Panc1 (cell line): Measurements from ENCODE around the gene FBXL5. TPM values are rescaled to one million over a fixed set of nuclear protein-coding genes. Genes with fewer than 3 reads are reported as not detected.

ENCODE experiments used
- ATAC-seq: fragments of 200-7000 bp; cut with Tn5 transposase; 2 replicates; pipeline ENCODE4 v1.9.1; 2020; ENCODE audit warnings: mild to moderate bottlenecking, moderate library complexity
- BruUV-seq: library from RNA; stranded (reverse); fragments of 400-500 nt; replicated peaks from 2 replicates; lab custom pipeline; 2021; lab: Mats Ljungman, UMichigan
- CTCF ChIA-PET: fragments of 300-600 bp; sonication (Branson Sonifier 250); formaldehyde crosslinking; loops from one replicate; lab custom pipeline; 2022; ENCODE audit warnings: antibody characterized with exemption; lab: Charles Lee
- POLR2A ChIA-PET: fragments of 300-600 bp; sonication (Branson Sonifier 250); formaldehyde crosslinking; loops from one replicate; lab custom pipeline; 2022; ENCODE audit warnings: antibody characterized with exemption; lab: Charles Lee
- DNase-seq: peaks from one replicate; pipeline ENCODE4 v3.0.0-alpha.2; 2010; ENCODE audit warnings: low read depth, low spot score
- H3K27ac ChIP-seq: 2 replicates; pipeline ENCODE4 v1.5.1; 2011; ENCODE audit warnings: mild to moderate bottlenecking, low read length, inconsistent platforms
- H3K27me3 ChIP-seq: fragments of 200-500 bp; sonication (Bioruptor generic); 2 replicates; pipeline ENCODE4 v1.6.0; 2014; ENCODE audit warnings: low read length, inconsistent platforms; ENCODE audit not compliant: control insufficient read depth, insufficient read depth
- H3K36me3 ChIP-seq: fragments of 200-500 bp; sonication (Bioruptor generic); 2 replicates; pipeline ENCODE4 v1.5.1; 2014; ENCODE audit warnings: inconsistent platforms, mild to moderate bottlenecking, low read length, moderate library complexity; ENCODE audit not compliant: control insufficient read depth, insufficient read depth
- H3K4me1 ChIP-seq: 2 replicates; pipeline ENCODE4 v1.5.1; 2011; ENCODE audit warnings: inconsistent platforms, mild to moderate bottlenecking, low read length, moderate library complexity; ENCODE audit not compliant: control insufficient read depth, insufficient read depth
- H3K4me3 ChIP-seq, 2 experiments: 2 replicates each; pipeline ENCODE4 v1.5.1; 2011 to 2012; ENCODE audit warnings: low read depth in 2 of 2, low read length in 2 of 2, mild to moderate bottlenecking in 2 of 2, inconsistent platforms in 1 of 2, moderate library complexity in 1 of 2
- H3K9me3 ChIP-seq: fragments of 200-500 bp; sonication (Bioruptor generic); 2 replicates; pipeline ENCODE4 v1.5.1; 2014; ENCODE audit warnings: low read depth, mild to moderate bottlenecking, inconsistent platforms, low read length, moderate library complexity; ENCODE audit not compliant: control insufficient read depth, insufficient read depth
- CTCF ChIP-seq: fragments of 450-650 bp; IDR thresholded peaks from 2 replicates; pipeline ENCODE4 v1.5.1; 2017; ENCODE audit warnings: mild to moderate bottlenecking
- POLR2AphosphoS5 ChIP-seq: IDR thresholded peaks from 2 replicates; pipeline ENCODE4 v1.6.1; 2012; ENCODE audit warnings: mild to moderate bottlenecking, low read depth, low read length, moderate library complexity
- SIN3A ChIP-seq: IDR thresholded peaks from 2 replicates; pipeline ENCODE4 v1.6.1; 2012; ENCODE audit warnings: low read depth, mild to moderate bottlenecking, low read length, moderate library complexity, borderline replicate concordance; ENCODE audit not compliant: insufficient read depth
- TCF7L2 ChIP-seq: IDR thresholded peaks from 2 replicates; pipeline ENCODE4 v1.6.1; 2011; ENCODE audit warnings: mild to moderate bottlenecking, low read depth, low read length, inconsistent platforms
- in situ Hi-C: cut with HindIII; loops from 2 replicates; pipeline ENCODE4 v1.10.0; 2016; ENCODE audit warnings: low sequenced_read_pairs, low pct_unique_long_range_greater_than_20kb
- intact Hi-C: fragments of 100-400 bp; cut with micrococcal nuclease; formaldehyde crosslinking; loops from one replicate; pipeline ENCODE4 v1.10.0; 2022; ENCODE audit not compliant: unreplicated experiment
- total RNA-seq: library from RNA; stranded (reverse); gene quantifications from one replicate; pipeline ENCODE4 v1.2.1, GENCODE V29; 2021; ENCODE audit not compliant: unreplicated experiment
- TF ChIP-seq, protein P1 (sequence below), 2 experiments: IDR thresholded peaks; 2 replicates each; pipeline ENCODE4 v1.6.1; 2011 to 2012; ENCODE audit warnings: low read depth in 2 of 2, control low read depth in 1 of 2, low read length in 1 of 2, mild to moderate bottlenecking in 1 of 2, moderate library complexity in 1 of 2; ENCODE audit not compliant: insufficient read depth in 1 of 2

FBXL5 gene
- total RNA-seq, 1 experiment from 2014 or later: 20.2 TPM

- in situ Hi-C loops (no loop called here), intact Hi-C loops (no loop called here)
- Histone ChIP-seq H3K27me3 (no peaks in the 10 kb centered on the region), H3K36me3 (no peaks in the 10 kb centered on the region), H3K27ac (no peak overlapping the region), H3K9me3 (no peaks in the 10 kb centered on the region), H3K4me1 (peaks cover 7% of the 10 kb centered on the region; the same call in 1 of the 2 replicates), H3K4me3 (no peak overlapping the region)
- BruUV-seq: no TSS peak
- TF ChIP-seq POLR2AphosphoS5 (no peak), SIN3A (no peak), TCF7L2 (no peak), CTCF (no peak)
- TF ChIP-seq, protein P1, sequence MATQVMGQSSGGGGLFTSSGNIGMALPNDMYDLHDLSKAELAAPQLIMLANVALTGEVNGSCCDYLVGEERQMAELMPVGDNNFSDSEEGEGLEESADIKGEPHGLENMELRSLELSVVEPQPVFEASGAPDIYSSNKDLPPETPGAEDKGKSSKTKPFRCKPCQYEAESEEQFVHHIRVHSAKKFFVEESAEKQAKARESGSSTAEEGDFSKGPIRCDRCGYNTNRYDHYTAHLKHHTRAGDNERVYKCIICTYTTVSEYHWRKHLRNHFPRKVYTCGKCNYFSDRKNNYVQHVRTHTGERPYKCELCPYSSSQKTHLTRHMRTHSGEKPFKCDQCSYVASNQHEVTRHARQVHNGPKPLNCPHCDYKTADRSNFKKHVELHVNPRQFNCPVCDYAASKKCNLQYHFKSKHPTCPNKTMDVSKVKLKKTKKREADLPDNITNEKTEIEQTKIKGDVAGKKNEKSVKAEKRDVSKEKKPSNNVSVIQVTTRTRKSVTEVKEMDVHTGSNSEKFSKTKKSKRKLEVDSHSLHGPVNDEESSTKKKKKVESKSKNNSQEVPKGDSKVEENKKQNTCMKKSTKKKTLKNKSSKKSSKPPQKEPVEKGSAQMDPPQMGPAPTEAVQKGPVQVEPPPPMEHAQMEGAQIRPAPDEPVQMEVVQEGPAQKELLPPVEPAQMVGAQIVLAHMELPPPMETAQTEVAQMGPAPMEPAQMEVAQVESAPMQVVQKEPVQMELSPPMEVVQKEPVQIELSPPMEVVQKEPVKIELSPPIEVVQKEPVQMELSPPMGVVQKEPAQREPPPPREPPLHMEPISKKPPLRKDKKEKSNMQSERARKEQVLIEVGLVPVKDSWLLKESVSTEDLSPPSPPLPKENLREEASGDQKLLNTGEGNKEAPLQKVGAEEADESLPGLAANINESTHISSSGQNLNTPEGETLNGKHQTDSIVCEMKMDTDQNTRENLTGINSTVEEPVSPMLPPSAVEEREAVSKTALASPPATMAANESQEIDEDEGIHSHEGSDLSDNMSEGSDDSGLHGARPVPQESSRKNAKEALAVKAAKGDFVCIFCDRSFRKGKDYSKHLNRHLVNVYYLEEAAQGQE (IDR thresholded peaks at IDR 0.05; ENCODE audit: insufficient read depth in 1 of 2, low read depth in 2 of 2, low read length in 1 of 2): no peak
- POLR2A ChIA-PET: no interaction called here
- DNase-seq (no peak), ATAC-seq (no peak)
- CTCF ChIA-PET: no interaction called here
Observed at GRCh38 chr4:15674046-15674445, 18.9 kb upstream of the FBXL5 start.

DNA sequence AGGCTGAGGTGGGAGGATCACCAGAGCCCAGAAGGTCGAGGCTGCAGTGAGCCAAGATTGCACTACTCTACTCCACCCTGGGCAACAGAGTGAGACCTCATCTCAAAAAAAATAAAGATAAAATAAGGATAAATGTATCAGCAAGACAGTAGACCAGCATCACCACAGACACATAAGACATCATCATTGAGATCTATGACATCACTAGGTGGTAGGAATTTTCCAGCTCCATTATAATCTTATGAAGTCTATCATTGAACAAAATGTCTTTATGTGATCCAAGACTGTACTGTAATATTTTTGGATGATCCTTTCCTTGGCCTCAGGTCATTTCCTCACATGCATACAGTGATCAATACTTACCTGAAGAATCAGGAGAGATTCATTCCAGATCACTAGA lies 18.2 kb upstream of the FBXL5 start:
- ATAC-seq (no peak), DNase-seq (no peak)
- no peak overlapping the region for H3K4me3 ChIP-seq
- POLR2A ChIA-PET: no interaction called here
- H3K4me1 ChIP-seq: peaks cover 7% of the 10 kb centered on the region; the same call in 1 of the 2 replicates
- in situ Hi-C loops (no loop called here), intact Hi-C loops (no loop called here)
- no peaks in the 10 kb centered on the region for H3K36me3 ChIP-seq
- no peak overlapping the region for H3K27ac ChIP-seq
- H3K9me3 ChIP-seq: no peaks in the 10 kb centered on the region
- no TSS peak for BruUV-seq
- TF ChIP-seq TCF7L2 (no peak), POLR2AphosphoS5 (no peak), CTCF (no peak), SIN3A (no peak)
- TF ChIP-seq, protein P1 (IDR thresholded peaks at IDR 0.05; ENCODE audit: insufficient read depth in 1 of 2, low read depth in 2 of 2, low read length in 1 of 2): no peak
- CTCF ChIA-PET: no interaction called here
- no peaks in the 10 kb centered on the region for H3K27me3 ChIP-seq
